GM12878 (cell line): ENCODE data around the gene C1orf74. TPM values are rescaled to one million over a fixed set of nuclear protein-coding genes. Genes with fewer than 3 reads are reported as not detected.

Source experiments
- ATAC-seq: fragments of 200-7000 bp; cut with Tn5 transposase; 3 replicates; pipeline ENCODE4 v1.9.1; 2020; ENCODE audit warnings: mild to moderate bottlenecking, moderate library complexity
- BruUV-seq: library from RNA; stranded (reverse); fragments of 400-500 nt; replicated peaks from 2 replicates; lab custom pipeline; 2021; lab: Mats Ljungman, UMichigan
- CTCF ChIA-PET: fragments of 300-600 bp; sonication (Branson Sonifier 250); formaldehyde crosslinking; extraction: SDS; loops from one replicate; lab custom pipeline; 2021; ENCODE audit warnings: inconsistent platforms; lab: Yijun Ruan, JAX
- POLR2A ChIA-PET: fragments of 350-600 bp; formaldehyde crosslinking; extraction: SDS; loops from one replicate; lab custom pipeline; 2021; ENCODE audit warnings: inconsistent platforms; lab: Charles Lee
- RAD21 ChIA-PET: fragments of 300-600 bp; sonication (Branson Sonifier 250); formaldehyde crosslinking; loops from one replicate; lab custom pipeline; 2023; ENCODE audit warnings: antibody characterized with exemption; ENCODE audit not compliant: unreplicated experiment; lab: Charles Lee
- SMC1A ChIA-PET: fragments of 300-600 bp; sonication (Branson Sonifier 250); formaldehyde crosslinking; loops from one replicate; lab custom pipeline; 2023; ENCODE audit not compliant: unreplicated experiment, uncharacterized antibody; lab: Charles Lee
- DNase-seq: peaks from one replicate; pipeline ENCODE4 v3.0.0-alpha.2; 2011; ENCODE audit warnings: low read depth, low spot score
- FAIRE-seq: peaks from 3 replicates; lab custom pipeline; 2011; peaks lifted over from hg19 to GRCh38; lab: Jason Lieb, UNC
- H2AFZ ChIP-seq: 2 replicates; pipeline ENCODE4 v1.6.0; 2011; ENCODE audit warnings: low read depth, low read length, control low read depth; ENCODE audit not compliant: control insufficient read depth
- H3K27ac ChIP-seq: 2 replicates; pipeline ENCODE4 v1.5.1; 2011; ENCODE audit warnings: control low read depth; ENCODE audit not compliant: control insufficient read depth, insufficient read depth
- H3K27me3 ChIP-seq, 2 experiments: replicated peaks in 1 of 2; 2 replicates each; pipeline versions ENCODE4 v1.6.0 to v1.6.1; 2011; ENCODE audit warnings: low read length in 1 of 2; ENCODE audit not compliant: control insufficient read depth in 2 of 2, insufficient read depth in 2 of 2
- H3K36me3 ChIP-seq, 2 experiments: 2 replicates each; pipeline ENCODE4 v1.5.1; 2011; ENCODE audit warnings: low read length in 1 of 2; ENCODE audit not compliant: control insufficient read depth in 2 of 2, insufficient read depth in 2 of 2
- H3K4me1 ChIP-seq: 2 replicates; pipeline ENCODE4 v1.6.1; 2011; ENCODE audit warnings: mild to moderate bottlenecking, low read length, moderate library complexity, mixed read lengths; ENCODE audit not compliant: control insufficient read depth, insufficient read depth
- H3K4me2 ChIP-seq: 2 replicates; pipeline ENCODE4 v1.6.0; 2011; ENCODE audit warnings: control low read depth; ENCODE audit not compliant: control insufficient read depth, insufficient read depth
- H3K4me3 ChIP-seq: fragments of 200-600 bp; sonication (generic); 2 replicates; pipeline ENCODE4 v1.5.1; 2016
- H3K79me2 ChIP-seq: 2 replicates; pipeline ENCODE4 v1.6.0; 2011; ENCODE audit warnings: low read length; ENCODE audit not compliant: control insufficient read depth, insufficient read depth
- H3K9ac ChIP-seq: 2 replicates; pipeline ENCODE4 v1.8.0; 2011; ENCODE audit warnings: low read length, control low read depth, mixed read lengths; ENCODE audit not compliant: control insufficient read depth, insufficient read depth
- H3K9me3 ChIP-seq: replicated peaks from 3 replicates; pipeline ENCODE4 v1.5.1; 2011; ENCODE audit warnings: mild to moderate bottlenecking, low read length; ENCODE audit not compliant: control insufficient read depth, insufficient read depth
- H4K20me1 ChIP-seq: 2 replicates; pipeline ENCODE4 v1.6.0; 2011; ENCODE audit not compliant: control insufficient read depth, insufficient read depth
- ASH2L ChIP-seq: fragments of 300-600, 200-600 bp; sonication (generic); IDR thresholded peaks from 2 replicates; pipeline ENCODE4 v1.6.1; 2017; ENCODE audit warnings: low read depth, mild to moderate bottlenecking, borderline replicate concordance
- EED ChIP-seq: sonication (generic); IDR thresholded peaks from 2 replicates; pipeline ENCODE4 v1.6.1; 2016; ENCODE audit warnings: antibody characterized with exemption, low read depth
- FOXK2 ChIP-seq: fragments of 450-650 bp; IDR thresholded peaks from 2 replicates; pipeline ENCODE4 v1.6.1; 2017; ENCODE audit warnings: mild to moderate bottlenecking, moderate library complexity
- HDAC6 ChIP-seq: fragments of 200-600 bp; sonication (generic); IDR thresholded peaks from one replicate; pipeline ENCODE4 v1.8.0; 2017; ENCODE audit warnings: antibody characterized with exemption; ENCODE audit not compliant: unreplicated experiment
- JUND ChIP-seq: IDR thresholded peaks from 2 replicates; pipeline ENCODE4 v1.6.1; 2012; ENCODE audit warnings: low read depth, mild to moderate bottlenecking, low read length, improper control_type of control experiment, moderate library complexity
- PAX8 ChIP-seq: fragments of 450-650 bp; IDR thresholded peaks from 2 replicates; pipeline ENCODE4 v1.6.1; 2017; ENCODE audit warnings: mild to moderate bottlenecking, moderate library complexity
- RUNX3 ChIP-seq: IDR thresholded peaks from 2 replicates; pipeline ENCODE4 v1.6.1; 2012; ENCODE audit warnings: low read length, inconsistent platforms
- SUZ12 ChIP-seq: fragments of 200-600 bp; sonication (generic); IDR thresholded peaks from one replicate; pipeline ENCODE4 v1.6.1; 2018; ENCODE audit warnings: antibody characterized with exemption, mild to moderate bottlenecking; ENCODE audit not compliant: unreplicated experiment
- WRNIP1 ChIP-seq: IDR thresholded peaks from 2 replicates; pipeline ENCODE4 v1.6.1; 2011; ENCODE audit warnings: low read depth, low read length, improper control_type of control experiment, borderline replicate concordance
- ZNF207 ChIP-seq: fragments of 450-650 bp; IDR thresholded peaks from 2 replicates; pipeline ENCODE4 v1.6.1; 2014; ENCODE audit warnings: antibody characterized with exemption, mild to moderate bottlenecking, borderline replicate concordance
- WGBS: methylation state at CpG from one replicate; pipeline ENCODE4 v1.1.6; 2016; ENCODE audit warnings: low lambda C conversion rate; ENCODE audit not compliant: insufficient replicate concordance, insufficient coverage; ENCODE audit errors: missing lambda C conversion rate; 5-methylcytosine and 5-hydroxymethylcytosine counted together
- in situ Hi-C: fragments of 300-500 bp; cut with MboI; formaldehyde crosslinking; loops from 9 replicates; pipeline ENCODE4 v1.14.3; 2018; ENCODE audit warnings: mixed read lengths
- intact Hi-C: fragments of 100-400 bp; cut with micrococcal nuclease; formaldehyde crosslinking; loops from one replicate; pipeline ENCODE4 v1.14.2; 2022; ENCODE audit not compliant: unreplicated experiment
- polyA plus RNA-seq, 11 experiments: library from polyadenylated mRNA; depleted of rRNA in 4 of 11; unstranded in 6 of 11; stranded (reverse) in 5 of 11; fragments of >200 nt; fragmentation: Nextera tagmentation in 4 of 11; fragmentation: Illumina TruSeq in 1 of 11; extraction: Ambion mirVana in 4 of 11; extraction: Trizol in 1 of 11; gene quantifications; 1 replicate in 1 of 11; 2 replicates in 10 of 11; pipeline versions ENCODE4 v1.2.1 to v1.2.3, GENCODE V29; 2011 to 2016; ENCODE audit warnings: inconsistent platforms in 2 of 11, missing spikeins in 2 of 11, low read depth in 1 of 11
- total RNA-seq, 4 experiments: library from RNA; depleted of rRNA in 3 of 4; stranded (reverse); fragments of >200 nt in 3 of 4; fragmentation: Illumina TruSeq in 1 of 4; extraction: Trizol in 1 of 4; gene quantifications; 2 replicates each; pipeline versions ENCODE4 v1.2.1 to v1.2.3, GENCODE V29; 2013 to 2021
- TF ChIP-seq, protein P1 (sequence below): fragments of 450-650 bp; IDR thresholded peaks from 2 replicates; pipeline ENCODE4 v1.6.1; 2018; ENCODE audit warnings: borderline replicate concordance, mild to moderate bottlenecking; ENCODE audit not compliant: partially characterized antibody
- TF ChIP-seq, protein P2 (sequence below): fragments of 450-650 bp; formaldehyde crosslinking; IDR thresholded peaks from 2 replicates; pipeline ENCODE4 v1.4.0; 2022; ENCODE audit warnings: mild to moderate bottlenecking, moderate library complexity
- TF ChIP-seq, protein P3 (sequence below): IDR thresholded peaks from 2 replicates; pipeline ENCODE4 v1.6.1; 2011; ENCODE audit warnings: low read depth, mild to moderate bottlenecking, low read length, moderate library complexity, borderline replicate concordance; ENCODE audit errors: extremely low read depth

The C1orf74 gene
- total and polyA plus RNA-seq, 10 of the 15 experiments (the other 5 are each of a cell fraction or from before 2014, with no cell fraction given): 3.1 to 5.5 (median 3.6) TPM

DNA sequence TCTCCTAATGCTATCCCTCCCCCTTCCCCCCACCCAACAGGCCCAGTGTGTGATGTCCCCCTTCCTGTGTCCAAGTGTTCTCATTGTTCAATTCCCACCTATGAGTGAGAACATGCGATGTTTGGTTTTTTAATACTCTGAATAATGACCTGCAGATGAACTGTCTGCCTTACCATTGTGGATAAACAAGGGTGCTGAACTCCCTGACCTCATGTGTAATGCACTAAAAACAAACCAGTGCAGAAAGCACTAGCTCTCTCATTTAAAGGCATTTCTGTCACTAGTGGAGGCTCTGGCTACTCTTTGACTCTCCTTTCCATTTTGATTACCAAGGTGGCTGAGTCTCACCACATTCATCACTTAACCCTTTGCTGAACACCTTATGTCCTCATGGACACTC, 51.6 kb downstream of the C1orf74 start:
- in situ Hi-C loops: no loop called here

DNA sequence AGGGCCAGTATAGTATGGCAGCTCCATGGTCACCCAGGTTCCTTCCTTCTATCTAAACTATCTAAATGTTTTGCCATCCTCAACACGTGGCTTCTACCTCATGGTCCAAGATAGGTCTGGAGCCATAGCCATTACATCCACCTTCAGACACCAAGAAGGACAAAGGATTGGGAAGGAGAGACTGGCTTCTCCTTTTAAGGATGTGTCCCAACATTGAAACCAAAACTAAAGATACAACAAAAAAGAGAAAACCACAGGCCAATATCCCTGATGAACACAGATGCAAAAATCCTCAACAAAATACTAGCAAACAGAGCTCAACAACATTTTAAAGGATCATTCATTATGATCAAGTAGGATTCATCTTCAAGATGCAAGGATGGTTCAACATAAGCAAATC, 54.9 kb downstream of the C1orf74 start:
- no peaks in the 10 kb centered on the region; the same call in 2 of the 3 replicates for H3K9me3 ChIP-seq
- in situ Hi-C loops: no loop called here

More for the DNA sequence above, 51.6 kb downstream of the C1orf74 start:
- Histone ChIP-seq H3K4me3 (no peak overlapping the region), H2AFZ (no peak overlapping the region), H3K27ac (no peak overlapping the region), H3K4me2 (no peak overlapping the region), H3K9me3 (no peaks in the 10 kb centered on the region; the same call in 2 of the 3 replicates), H3K4me1 (no peaks in the 10 kb centered on the region; the same call in 1 of the 2 replicates), H3K79me2 (no peaks in the 10 kb centered on the region), H4K20me1 (no peaks in the 10 kb centered on the region), H3K27me3 (no peaks in the 10 kb centered on the region), H3K36me3 (no peaks in the 10 kb centered on the region), H3K9ac (no peak overlapping the region)
- POLR2A ChIA-PET: no interaction called here
- FAIRE-seq: no peak
- no TSS peak for BruUV-seq
- no peak for DNase-seq
- RAD21 ChIA-PET: no interaction called here
- WGBS: 59% methylated on average over 1 of the region's 1 CpG
- intact Hi-C loops: no loop called here
- no peak for TF ChIP-seq HDAC6
- no peak for TF ChIP-seq FOXK2
- TF ChIP-seq EED: no peak
- TF ChIP-seq ASH2L: no peak
- TF ChIP-seq WRNIP1: no peak
- TF ChIP-seq JUND: no peak
- no peak for TF ChIP-seq PAX8
- TF ChIP-seq RUNX3: no peak
- TF ChIP-seq SUZ12: no peak
- no peak for ATAC-seq
- SMC1A ChIA-PET: no interaction called here
- CTCF ChIA-PET: no interaction called here

More for the DNA sequence above, 54.9 kb downstream of the C1orf74 start:
- Histone ChIP-seq H3K9ac (no peak overlapping the region), H3K4me1 (no peaks in the 10 kb centered on the region), H4K20me1 (no peaks in the 10 kb centered on the region), H3K4me2 (no peak overlapping the region), H3K4me3 (no peak overlapping the region), H3K27ac (no peak overlapping the region)
- no peak for FAIRE-seq
- WGBS: 0% methylated on average over 1 of the region's 1 CpG
- intact Hi-C loops: no loop called here
- no peak for ATAC-seq
- CTCF ChIA-PET: interaction anchor here (0.7 to 1.0 kb wide), 2 partner anchors 18 to 153 kb away, joined by 3 to 6 read pairs; no protein-coding TSS in a partner anchor
- RAD21 ChIA-PET: no interaction called here
- no peak for TF ChIP-seq ZNF207
- TF ChIP-seq, protein P1, sequence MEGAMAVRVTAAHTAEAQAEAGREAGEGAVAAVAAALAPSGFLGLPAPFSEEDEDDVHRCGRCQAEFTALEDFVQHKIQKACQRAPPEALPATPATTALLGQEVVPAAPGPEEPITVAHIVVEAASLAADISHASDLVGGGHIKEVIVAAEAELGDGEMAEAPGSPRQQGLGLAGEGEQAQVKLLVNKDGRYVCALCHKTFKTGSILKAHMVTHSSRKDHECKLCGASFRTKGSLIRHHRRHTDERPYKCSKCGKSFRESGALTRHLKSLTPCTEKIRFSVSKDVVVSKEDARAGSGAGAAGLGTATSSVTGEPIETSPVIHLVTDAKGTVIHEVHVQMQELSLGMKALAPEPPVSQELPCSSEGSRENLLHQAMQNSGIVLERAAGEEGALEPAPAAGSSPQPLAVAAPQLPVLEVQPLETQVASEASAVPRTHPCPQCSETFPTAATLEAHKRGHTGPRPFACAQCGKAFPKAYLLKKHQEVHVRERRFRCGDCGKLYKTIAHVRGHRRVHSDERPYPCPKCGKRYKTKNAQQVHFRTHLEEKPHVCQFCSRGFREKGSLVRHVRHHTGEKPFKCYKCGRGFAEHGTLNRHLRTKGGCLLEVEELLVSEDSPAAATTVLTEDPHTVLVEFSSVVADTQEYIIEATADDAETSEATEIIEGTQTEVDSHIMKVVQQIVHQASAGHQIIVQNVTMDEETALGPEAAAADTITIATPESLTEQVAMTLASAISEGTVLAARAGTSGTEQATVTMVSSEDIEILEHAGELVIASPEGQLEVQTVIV: no peak
- TF ChIP-seq, protein P2, sequence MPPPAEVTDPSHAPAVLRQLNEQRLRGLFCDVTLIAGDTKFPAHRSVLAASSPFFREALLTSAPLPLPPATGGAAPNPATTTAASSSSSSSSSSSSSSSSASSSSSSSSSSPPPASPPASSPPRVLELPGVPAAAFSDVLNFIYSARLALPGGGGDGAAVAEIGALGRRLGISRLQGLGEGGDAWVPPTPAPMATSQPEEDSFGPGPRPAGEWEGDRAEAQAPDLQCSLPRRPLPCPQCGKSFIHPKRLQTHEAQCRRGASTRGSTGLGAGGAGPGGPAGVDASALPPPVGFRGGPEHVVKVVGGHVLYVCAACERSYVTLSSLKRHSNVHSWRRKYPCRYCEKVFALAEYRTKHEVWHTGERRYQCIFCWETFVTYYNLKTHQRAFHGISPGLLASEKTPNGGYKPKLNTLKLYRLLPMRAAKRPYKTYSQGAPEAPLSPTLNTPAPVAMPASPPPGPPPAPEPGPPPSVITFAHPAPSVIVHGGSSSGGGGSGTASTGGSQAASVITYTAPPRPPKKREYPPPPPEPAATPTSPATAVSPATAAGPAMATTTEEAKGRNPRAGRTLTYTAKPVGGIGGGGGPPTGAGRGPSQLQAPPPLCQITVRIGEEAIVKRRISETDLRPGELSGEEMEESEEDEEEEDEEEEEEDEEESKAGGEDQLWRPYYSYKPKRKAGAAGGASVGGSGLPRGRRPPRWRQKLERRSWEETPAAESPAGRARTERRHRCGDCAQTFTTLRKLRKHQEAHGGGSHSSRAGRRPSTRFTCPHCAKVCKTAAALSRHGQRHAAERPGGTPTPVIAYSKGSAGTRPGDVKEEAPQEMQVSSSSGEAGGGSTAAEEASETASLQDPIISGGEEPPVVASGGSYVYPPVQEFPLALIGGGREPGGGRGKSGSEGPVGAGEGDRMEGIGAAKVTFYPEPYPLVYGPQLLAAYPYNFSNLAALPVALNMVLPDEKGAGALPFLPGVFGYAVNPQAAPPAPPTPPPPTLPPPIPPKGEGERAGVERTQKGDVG: no peak
- TF ChIP-seq, protein P3, sequence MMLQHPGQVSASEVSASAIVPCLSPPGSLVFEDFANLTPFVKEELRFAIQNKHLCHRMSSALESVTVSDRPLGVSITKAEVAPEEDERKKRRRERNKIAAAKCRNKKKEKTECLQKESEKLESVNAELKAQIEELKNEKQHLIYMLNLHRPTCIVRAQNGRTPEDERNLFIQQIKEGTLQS: no peak
- TF ChIP-seq, all 136 proteins: peak for 0
- Histone ChIP-seq H3K79me2 (no peaks in the 10 kb centered on the region), H2AFZ (no peak overlapping the region), H3K27me3 (no peaks in the 10 kb centered on the region), H3K36me3 (no peaks in the 10 kb centered on the region)
- ChIA-PET POLR2A (no interaction called here), SMC1A (interaction anchor here (1.7 to 2.1 kb wide), 2 partner anchors 20 to 27 kb away, joined by 4 to 5 read pairs; no protein-coding TSS in a partner anchor)
- no peak for DNase-seq
- BruUV-seq: no TSS peak
